ENCODE measurements around the gene ALKBH3.

Gene ALKBH3

GRCh38 chr11:43942662-43943371, 62.2 kb downstream of the ALKBH3 start:
- DNase-seq, result peak in 1 of 5 experiments; percentile 35

GRCh38 chr11:43943372-43943930, 62.8 kb downstream of the ALKBH3 start:
- DNase-seq, result no peak

GRCh38 chr11:43943931-43944751, 63.5 kb downstream of the ALKBH3 start:
- DNase-seq, result no peak

- DNase-seq, result peak; percentile 18 to 54 (median 36)
Measured at GRCh38 chr11:43944761-43945311, 64.2 kb downstream of the ALKBH3 start.

- no peak for DNase-seq
Measured at GRCh38 chr11:43947003-43947500, 66.4 kb downstream of the ALKBH3 start.

- DNase-seq, result no peak
Measured at GRCh38 chr11:43947815-43948214, 67.2 kb downstream of the ALKBH3 start.

GRCh38 chr11:43948341-43949225, 68.0 kb downstream of the ALKBH3 start:
- no peak for DNase-seq

- no peak for DNase-seq
Measured at GRCh38 chr11:43950311-43950855, 69.8 kb downstream of the ALKBH3 start.

GRCh38 chr11:43951231-43951630, 70.6 kb downstream of the ALKBH3 start:
- no peak for DNase-seq

DNA sequence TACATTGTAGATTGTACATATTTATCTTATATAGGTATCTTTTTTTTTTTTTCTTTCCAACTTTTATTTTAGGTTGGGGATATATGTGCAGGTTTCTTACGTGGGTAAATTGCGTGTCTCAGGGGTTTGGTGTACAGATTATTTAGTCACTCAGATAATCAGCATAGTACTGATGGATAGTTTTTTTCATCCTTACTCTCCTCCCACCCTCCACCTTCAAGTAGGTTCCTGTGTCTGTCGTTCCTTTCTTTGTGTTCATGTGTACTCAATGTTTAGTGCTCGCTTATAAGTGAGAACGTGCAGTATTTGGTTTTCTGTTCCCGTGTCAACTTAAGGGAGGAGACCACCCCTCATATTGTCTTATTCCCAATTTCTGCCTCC, 71.4 kb downstream of the ALKBH3 start:
- no peak for DNase-seq

- no peak for DNase-seq
Measured at GRCh38 chr11:43952401-43953342, 72.0 kb downstream of the ALKBH3 start.

- no peak for DNase-seq
Measured at GRCh38 chr11:43953521-43953920, 72.9 kb downstream of the ALKBH3 start.

- DNase-seq, result no peak
Measured at GRCh38 chr11:43954241-43954640, 73.6 kb downstream of the ALKBH3 start.

DNA sequence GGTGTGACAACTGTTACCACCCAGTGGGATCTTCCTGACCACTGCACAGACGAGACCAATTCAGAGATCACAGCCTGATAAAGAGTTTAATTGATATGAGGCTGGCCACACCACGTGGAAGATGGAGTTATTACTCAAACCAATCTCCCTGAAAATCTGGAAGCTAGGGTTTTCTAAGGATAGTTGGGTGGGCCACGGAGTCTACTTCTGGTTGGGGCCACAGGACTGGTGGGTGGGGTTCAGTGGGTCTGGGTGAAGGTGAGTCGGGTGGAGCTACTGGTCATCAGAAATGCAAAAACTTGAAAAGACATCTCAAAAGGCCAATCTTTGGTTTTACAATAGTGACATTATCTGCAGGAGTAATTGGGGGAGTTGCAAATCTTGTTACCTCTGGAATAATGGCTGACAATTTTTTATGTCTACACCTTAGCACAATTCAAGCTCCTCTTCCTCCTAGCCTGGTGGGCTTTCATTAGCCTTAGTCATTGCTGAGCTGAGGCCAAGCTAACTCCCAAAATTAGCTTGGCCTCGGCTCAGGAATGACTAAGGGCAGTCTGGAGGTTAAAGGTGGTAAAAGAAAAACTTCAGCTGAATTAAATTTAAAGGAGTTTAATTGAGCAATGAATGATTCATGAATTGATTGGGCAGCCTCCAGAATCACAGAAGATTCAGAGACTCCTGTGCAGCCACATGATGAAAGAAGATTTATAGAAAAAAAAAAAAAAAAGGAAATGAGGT, 74.9 kb downstream of the ALKBH3 start:
- DNase-seq, result no peak

GRCh38 chr11:43957571-43957970, 76.9 kb downstream of the ALKBH3 start:
- DNase-seq, result no peak

DNA sequence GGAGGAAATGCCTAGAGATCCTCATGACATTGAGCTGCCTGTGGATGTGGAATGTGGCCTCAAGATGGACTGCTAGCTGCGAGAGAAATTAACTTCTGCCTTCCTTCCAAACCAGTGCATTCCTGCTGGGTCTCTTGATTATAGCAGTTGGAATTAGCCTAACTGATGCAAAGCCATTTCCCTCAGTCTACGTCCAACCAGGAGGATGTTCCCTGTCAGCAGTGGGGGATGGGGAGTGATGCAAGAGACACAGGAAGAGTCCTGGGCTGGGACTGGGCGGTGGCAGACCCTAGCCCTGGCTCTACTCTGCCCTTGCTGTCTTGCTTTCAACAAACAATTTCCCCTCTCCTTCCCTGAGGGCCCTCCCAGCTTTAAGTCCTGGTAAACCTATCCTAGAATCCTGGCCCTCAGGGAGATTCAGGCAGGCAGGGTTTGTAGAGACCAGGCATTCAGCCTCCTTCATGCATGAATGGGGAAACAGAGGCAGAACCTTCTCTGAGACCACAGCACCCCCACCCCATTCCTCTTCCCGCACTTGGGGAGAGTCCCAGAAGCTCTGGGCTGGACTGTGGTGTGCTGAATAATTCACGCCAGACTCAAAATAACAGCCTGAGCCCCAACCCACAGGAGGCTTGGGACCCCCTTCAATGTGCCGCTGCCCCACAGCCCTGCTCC, 78.8 kb downstream of the ALKBH3 start:
- DNase-seq, result no peak

GRCh38 chr11:43962383-43963278, 82.0 kb downstream of the ALKBH3 start:
- DNase-seq, result no peak

DNA sequence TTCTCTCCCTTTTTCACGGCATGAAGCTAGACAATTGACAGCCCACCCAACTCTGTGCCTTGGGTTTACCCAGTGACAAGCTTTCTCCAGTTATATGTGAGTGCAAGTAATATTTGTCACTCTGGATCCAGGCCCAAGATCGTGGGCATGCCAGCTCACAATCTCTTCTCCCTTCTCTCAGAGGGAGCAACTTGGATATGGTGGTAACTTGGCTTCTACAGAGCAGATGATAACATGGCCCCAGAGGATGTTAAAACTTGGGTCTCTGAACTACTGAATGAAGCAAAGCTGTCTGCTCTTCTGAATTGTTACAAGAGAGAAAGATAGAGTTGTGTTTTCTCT, 82.6 kb downstream of the ALKBH3 start:
- no peak for DNase-seq
